Measurements from ENCODE around the gene PHYHD1.

DNA sequence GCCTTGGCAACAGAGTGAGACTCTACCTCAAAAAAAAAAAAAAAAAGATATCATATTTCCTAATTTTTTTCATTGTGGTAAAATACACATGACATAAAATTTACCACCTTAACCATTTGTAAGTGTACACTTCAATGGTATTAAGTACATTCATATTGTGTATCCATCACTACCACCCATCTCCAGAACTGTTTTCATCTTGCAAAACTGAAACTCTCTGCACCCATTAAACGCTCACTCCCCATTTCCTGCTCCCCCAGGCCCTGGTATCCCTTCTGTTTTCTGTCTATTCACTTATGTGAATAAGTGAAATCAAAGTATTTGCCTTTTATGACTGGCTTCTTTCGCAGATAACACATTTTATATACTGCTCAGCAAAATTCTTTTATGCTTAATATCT lies 26.0 kb upstream of the PHYHD1 start:
- TF ChIP-seq MYC (IDR thresholded peaks at IDR 0.05; ENCODE audit: borderline replicate concordance, low read length) (no peak), CHD4 (IDR thresholded peaks at IDR 0.05; ENCODE audit: borderline replicate concordance) (no peak), RAD21 (conservative IDR thresholded peaks at IDR 0.05 in 1 of 2, IDR thresholded peaks at IDR 0.05 in 1 of 2) (no peak), SMC3 (IDR thresholded peaks at IDR 0.05) (no peak)
- TF ChIP-seq, protein P1, sequence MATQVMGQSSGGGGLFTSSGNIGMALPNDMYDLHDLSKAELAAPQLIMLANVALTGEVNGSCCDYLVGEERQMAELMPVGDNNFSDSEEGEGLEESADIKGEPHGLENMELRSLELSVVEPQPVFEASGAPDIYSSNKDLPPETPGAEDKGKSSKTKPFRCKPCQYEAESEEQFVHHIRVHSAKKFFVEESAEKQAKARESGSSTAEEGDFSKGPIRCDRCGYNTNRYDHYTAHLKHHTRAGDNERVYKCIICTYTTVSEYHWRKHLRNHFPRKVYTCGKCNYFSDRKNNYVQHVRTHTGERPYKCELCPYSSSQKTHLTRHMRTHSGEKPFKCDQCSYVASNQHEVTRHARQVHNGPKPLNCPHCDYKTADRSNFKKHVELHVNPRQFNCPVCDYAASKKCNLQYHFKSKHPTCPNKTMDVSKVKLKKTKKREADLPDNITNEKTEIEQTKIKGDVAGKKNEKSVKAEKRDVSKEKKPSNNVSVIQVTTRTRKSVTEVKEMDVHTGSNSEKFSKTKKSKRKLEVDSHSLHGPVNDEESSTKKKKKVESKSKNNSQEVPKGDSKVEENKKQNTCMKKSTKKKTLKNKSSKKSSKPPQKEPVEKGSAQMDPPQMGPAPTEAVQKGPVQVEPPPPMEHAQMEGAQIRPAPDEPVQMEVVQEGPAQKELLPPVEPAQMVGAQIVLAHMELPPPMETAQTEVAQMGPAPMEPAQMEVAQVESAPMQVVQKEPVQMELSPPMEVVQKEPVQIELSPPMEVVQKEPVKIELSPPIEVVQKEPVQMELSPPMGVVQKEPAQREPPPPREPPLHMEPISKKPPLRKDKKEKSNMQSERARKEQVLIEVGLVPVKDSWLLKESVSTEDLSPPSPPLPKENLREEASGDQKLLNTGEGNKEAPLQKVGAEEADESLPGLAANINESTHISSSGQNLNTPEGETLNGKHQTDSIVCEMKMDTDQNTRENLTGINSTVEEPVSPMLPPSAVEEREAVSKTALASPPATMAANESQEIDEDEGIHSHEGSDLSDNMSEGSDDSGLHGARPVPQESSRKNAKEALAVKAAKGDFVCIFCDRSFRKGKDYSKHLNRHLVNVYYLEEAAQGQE (IDR thresholded peaks at IDR 0.05) = no peak
- TF ChIP-seq, protein P2, sequence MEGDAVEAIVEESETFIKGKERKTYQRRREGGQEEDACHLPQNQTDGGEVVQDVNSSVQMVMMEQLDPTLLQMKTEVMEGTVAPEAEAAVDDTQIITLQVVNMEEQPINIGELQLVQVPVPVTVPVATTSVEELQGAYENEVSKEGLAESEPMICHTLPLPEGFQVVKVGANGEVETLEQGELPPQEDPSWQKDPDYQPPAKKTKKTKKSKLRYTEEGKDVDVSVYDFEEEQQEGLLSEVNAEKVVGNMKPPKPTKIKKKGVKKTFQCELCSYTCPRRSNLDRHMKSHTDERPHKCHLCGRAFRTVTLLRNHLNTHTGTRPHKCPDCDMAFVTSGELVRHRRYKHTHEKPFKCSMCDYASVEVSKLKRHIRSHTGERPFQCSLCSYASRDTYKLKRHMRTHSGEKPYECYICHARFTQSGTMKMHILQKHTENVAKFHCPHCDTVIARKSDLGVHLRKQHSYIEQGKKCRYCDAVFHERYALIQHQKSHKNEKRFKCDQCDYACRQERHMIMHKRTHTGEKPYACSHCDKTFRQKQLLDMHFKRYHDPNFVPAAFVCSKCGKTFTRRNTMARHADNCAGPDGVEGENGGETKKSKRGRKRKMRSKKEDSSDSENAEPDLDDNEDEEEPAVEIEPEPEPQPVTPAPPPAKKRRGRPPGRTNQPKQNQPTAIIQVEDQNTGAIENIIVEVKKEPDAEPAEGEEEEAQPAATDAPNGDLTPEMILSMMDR (IDR thresholded peaks at IDR 0.05) = no peak

Data from A549 (cell line).